ENCODE data around the gene STK40. TPM values are rescaled to one million over a fixed set of nuclear protein-coding genes. Genes with fewer than 3 reads are reported as not detected.

STK40 gene
- total RNA-seq, 2 experiments from 2014 or later: 43.8 to 83.9 TPM

GRCh38 chr1:36417931-36418330, 32.2 kb upstream of the STK40 start:
- Histone ChIP-seq H4K20me1 (ENCODE audit: insufficient read depth, low read length) (no peaks in the 10 kb centered on the region), H3K4me3 (ENCODE audit: low read depth, low read length, poor library complexity, severe bottlenecking) (no peak overlapping the region), H3K36me3 (ENCODE audit: insufficient read depth, low read length) (no peaks in the 10 kb centered on the region), H3K4me1 (ENCODE audit: insufficient read depth, low read length, poor library complexity, severe bottlenecking) (peaks cover 11% of the 10 kb centered on the region), H2AFZ (ENCODE audit: low read length) (no peak overlapping the region), H3K79me2 (ENCODE audit: insufficient read depth, low read depth, low read length) (no peaks in the 10 kb centered on the region), H3K9me3 (ENCODE audit: low read length) (peaks cover 8% of the 10 kb centered on the region; the same call in 1 of the 2 replicates), H3K9me2 (ENCODE audit: insufficient read depth, low read length) (no peaks in the 10 kb centered on the region), H3K4me2 (ENCODE audit: low read length) (no peak overlapping the region), H3K27ac (ENCODE audit: low read depth, low read length, poor library complexity, severe bottlenecking) (no peak overlapping the region)
- CTCF ChIA-PET (ENCODE audit: unreplicated experiment): no interaction called here
- no peak for TF ChIP-seq EZH2phosphoT487 (IDR thresholded peaks at IDR 0.05; ENCODE audit: borderline replicate concordance, low read depth, low read length)
- TF ChIP-seq CTCF (conservative IDR thresholded peaks at IDR 0.05; ENCODE audit: low read length): no peak
- BruUV-seq (replicated peaks): no TSS peak
- intact Hi-C loops (cut with micrococcal nuclease; ENCODE audit: unreplicated experiment): no loop called here
- POLR2A ChIA-PET: interaction anchor here (2.3 kb wide), 1 partner anchor 29 kb away, joined by 5 read pairs; no protein-coding TSS in a partner anchor
- DNase-seq (ENCODE audit: low spot score): no peak

DNA sequence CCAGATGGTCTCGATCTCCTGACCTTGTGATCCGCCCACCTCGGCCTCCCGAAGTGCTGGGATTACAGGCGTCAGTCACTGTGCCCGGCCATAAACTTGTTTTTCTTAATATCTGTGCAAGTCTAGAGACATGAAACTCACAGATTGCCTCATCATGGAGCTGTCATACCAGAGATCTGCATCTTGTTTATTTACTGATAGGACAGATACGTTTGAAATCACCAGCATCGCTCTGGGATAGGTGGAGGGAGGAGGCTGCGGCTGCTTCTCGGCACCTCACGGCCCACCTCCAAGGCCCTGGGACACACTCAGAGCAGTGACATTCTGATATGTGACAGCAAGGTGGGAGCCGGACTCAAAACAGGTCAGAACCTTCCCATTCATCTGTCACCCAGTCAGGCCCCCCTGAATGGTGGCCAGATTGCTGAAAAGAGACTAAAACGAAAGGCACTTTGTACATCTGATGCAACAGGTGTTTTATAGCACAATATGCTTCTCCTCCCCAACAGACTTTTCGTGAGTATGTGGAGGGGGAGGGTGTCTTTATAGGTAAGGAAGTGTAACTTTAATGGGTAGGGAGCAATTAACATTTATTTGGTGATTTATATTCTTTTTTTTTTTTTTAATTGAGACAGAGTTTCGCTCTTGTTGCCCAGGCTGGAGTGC, 30.1 kb upstream of the STK40 start:
- Histone ChIP-seq H3K9me3 (ENCODE audit: low read length) (peaks cover 17% of the 10 kb centered on the region), H3K27ac (ENCODE audit: low read depth, low read length, poor library complexity, severe bottlenecking) (no peak overlapping the region), H2AFZ (ENCODE audit: low read length) (no peak overlapping the region)

More for the DNA sequence above, 30.1 kb upstream of the STK40 start:
- H3K4me1 ChIP-seq (ENCODE audit: insufficient read depth, low read length, poor library complexity, severe bottlenecking): peaks cover 8% of the 10 kb centered on the region
- H3K4me3 ChIP-seq (ENCODE audit: low read depth, low read length, poor library complexity, severe bottlenecking): no peak overlapping the region
- no peaks in the 10 kb centered on the region for H3K36me3 ChIP-seq (ENCODE audit: insufficient read depth, low read length)
- no peak for DNase-seq (ENCODE audit: low spot score)
- ChIA-PET POLR2A (no interaction called here), CTCF (ENCODE audit: unreplicated experiment) (no interaction called here)
- no peaks in the 10 kb centered on the region for H3K79me2 ChIP-seq (ENCODE audit: insufficient read depth, low read depth, low read length)
- intact Hi-C loops (cut with micrococcal nuclease; ENCODE audit: unreplicated experiment): no loop called here
- TF ChIP-seq EZH2phosphoT487 (IDR thresholded peaks at IDR 0.05; ENCODE audit: borderline replicate concordance, low read depth, low read length) (no peak), CTCF (conservative IDR thresholded peaks at IDR 0.05; ENCODE audit: low read length) (no peak)
- H3K9me2 ChIP-seq (ENCODE audit: insufficient read depth, low read length): no peaks in the 10 kb centered on the region
- no peaks in the 10 kb centered on the region for H4K20me1 ChIP-seq (ENCODE audit: insufficient read depth, low read length)
- no peak overlapping the region for H3K4me2 ChIP-seq (ENCODE audit: low read length)
- BruUV-seq (replicated peaks): no TSS peak

Data from OCI-LY7 (cell line).